GM21381 (cell line): ENCODE measurements around the gene MDK.

Source experiments
- ATAC-seq: cut with Tn5 transposase; IDR thresholded peaks from one replicate; pipeline ENCODE4 v1.9.1; 2021; ENCODE audit warnings: mild to moderate bottlenecking, moderate library complexity; ENCODE audit not compliant: unreplicated experiment

MDK gene

GRCh38 chr11:46381819-46382645 is 563 bp downstream of the MDK start:
- no peak for ATAC-seq

GRCh38 chr11:46382646-46383403 is 1.4 kb downstream of the MDK start:
- no peak for ATAC-seq

GRCh38 chr11:46383404-46383758 is 1.9 kb downstream of the MDK start:
- ATAC-seq, result no peak

GRCh38 chr11:46383974-46384701 is 2.7 kb downstream of the MDK start:
- no peak for ATAC-seq

GRCh38 chr11:46385169-46386004 is 3.9 kb downstream of the MDK start:
- ATAC-seq, result no peak

- ATAC-seq, result no peak
Measured at GRCh38 chr11:46386005-46386578, 4.6 kb downstream of the MDK start.

- no peak for ATAC-seq
Measured at GRCh38 chr11:46386674-46387073, 5.2 kb downstream of the MDK start.

GRCh38 chr11:46387456-46387855 is 6.0 kb downstream of the MDK start:
- no peak for ATAC-seq

GRCh38 chr11:46387919-46388618 is 6.6 kb downstream of the MDK start:
- no peak for ATAC-seq

GRCh38 chr11:46388619-46389449 is 7.4 kb downstream of the MDK start:
- ATAC-seq, result no peak

- ATAC-seq, result peak; percentile 41
Measured at GRCh38 chr11:46389450-46390330, 8.2 kb downstream of the MDK start.

- no peak for ATAC-seq
Measured at GRCh38 chr11:46390331-46391171, 9.1 kb downstream of the MDK start.

- ATAC-seq, result no peak
Measured at GRCh38 chr11:46391186-46391577, 9.7 kb downstream of the MDK start.

- ATAC-seq, result no peak
Measured at GRCh38 chr11:46391578-46392420, 10.3 kb downstream of the MDK start, which contains the start of gene CHRM4. TSS of gene CHRM4 (minus strand) at chr11:46391776. CDS start at chr11:46386557, 5,219 bp downstream.

- peak; percentile 64 for ATAC-seq
Measured at GRCh38 chr11:46392421-46393230, 11.2 kb downstream of the MDK start.
